Stimulated activated CD4-positive, alpha-beta T cell treated with anti-CD3 and anti-CD28 coated beads, Interleukin-1b, Interleukin-23, amount 100 ng/mL, for 48 hours (primary cell): ENCODE data around the gene CRNKL1.
A peak's percentile ranks its signal among the peaks of the same experiment; 100 is the strongest.

Source experiments
- DNase-seq: peaks from one replicate; pipeline ENCODE4 v3.0.0-alpha.2; 2020

The CRNKL1 gene

GRCh38 chr20:20052074-20052970 is at the start of gene CRNKL1, which contains the start of gene CFAP61:
TSS of gene CRNKL1 (minus strand) at chr20:20052466. CDS start at chr20:20052342, 124 bp downstream.
TSS of gene CFAP61 (plus strand) at chr20:20052532. CDS start at chr20:20056654, 4,122 bp downstream.
- DNase-seq, result peak; percentile 97

GRCh38 chr20:20100881-20101280 is 48.6 kb upstream of the CRNKL1 start:
- DNase-seq, result no peak

DNA sequence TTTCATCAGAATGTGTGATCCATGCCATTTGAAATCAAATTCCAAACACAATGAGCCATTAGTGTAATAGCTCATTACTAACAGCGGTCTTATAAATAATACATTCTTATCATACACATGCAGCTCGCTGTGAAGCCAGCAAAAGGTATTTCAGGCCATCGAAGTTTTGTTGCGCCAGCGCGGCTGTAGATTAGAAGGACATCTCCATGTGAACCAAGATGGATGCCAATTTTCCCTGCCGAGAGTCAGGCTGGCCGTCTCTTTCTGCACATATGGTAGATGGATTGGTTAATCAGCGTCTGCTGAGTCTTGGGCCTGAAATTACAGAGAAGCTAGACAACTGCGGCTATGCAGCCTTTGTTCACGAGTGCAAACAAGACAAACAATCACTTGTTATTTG is 44.2 kb upstream of the CRNKL1 start:
- no peak for DNase-seq

- no peak for DNase-seq
Observed at GRCh38 chr20:20095114-20095872, 43.0 kb upstream of the CRNKL1 start.

DNA sequence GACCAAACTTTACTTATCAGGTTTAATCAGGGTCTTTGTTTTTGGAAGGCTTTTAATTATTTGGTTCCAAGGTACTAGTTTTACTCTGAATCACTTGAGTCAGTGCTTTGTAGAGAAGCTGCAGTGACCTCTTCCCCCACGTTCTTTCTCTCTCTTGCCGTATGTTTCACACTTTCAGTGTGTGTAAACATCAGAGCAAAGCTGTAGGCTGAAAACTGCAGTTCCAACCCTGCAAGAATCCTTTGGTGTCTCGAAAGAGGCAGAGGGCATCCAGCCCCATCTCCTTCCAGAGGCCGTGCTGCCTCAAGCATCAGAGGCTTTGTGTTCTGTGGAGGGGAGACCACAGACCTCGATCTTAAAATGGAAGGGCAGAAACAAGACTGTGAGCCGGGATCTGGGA is 42.1 kb upstream of the CRNKL1 start:
- DNase-seq, result no peak

- no peak for DNase-seq
Observed at GRCh38 chr20:20092827-20093226, 40.6 kb upstream of the CRNKL1 start.

GRCh38 chr20:20089939-20090338 is 37.7 kb upstream of the CRNKL1 start:
- DNase-seq, result no peak

GRCh38 chr20:20089018-20089417 is 36.8 kb upstream of the CRNKL1 start:
- no peak for DNase-seq

- no peak for DNase-seq
Observed at GRCh38 chr20:20085812-20086211, 33.5 kb upstream of the CRNKL1 start.

DNA sequence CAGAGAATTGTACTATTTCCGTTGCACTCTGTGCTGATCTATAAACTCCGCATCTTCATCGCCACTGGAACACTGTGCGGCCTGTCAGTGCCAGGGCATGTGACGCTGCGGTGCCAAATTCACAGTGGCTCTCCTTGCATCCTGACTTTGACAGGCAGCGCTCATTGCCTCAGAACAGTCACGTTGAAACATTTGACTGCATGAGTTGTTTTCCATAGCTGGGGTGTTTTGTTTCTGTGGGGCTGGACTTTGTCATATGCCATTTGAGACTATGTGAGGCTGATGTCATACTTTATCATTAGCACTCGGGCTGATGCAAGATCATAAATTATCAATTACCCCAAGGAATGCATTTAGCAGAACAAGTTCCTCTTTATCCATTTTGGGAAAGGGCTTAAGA is 32.8 kb upstream of the CRNKL1 start:
- DNase-seq, result no peak

DNA sequence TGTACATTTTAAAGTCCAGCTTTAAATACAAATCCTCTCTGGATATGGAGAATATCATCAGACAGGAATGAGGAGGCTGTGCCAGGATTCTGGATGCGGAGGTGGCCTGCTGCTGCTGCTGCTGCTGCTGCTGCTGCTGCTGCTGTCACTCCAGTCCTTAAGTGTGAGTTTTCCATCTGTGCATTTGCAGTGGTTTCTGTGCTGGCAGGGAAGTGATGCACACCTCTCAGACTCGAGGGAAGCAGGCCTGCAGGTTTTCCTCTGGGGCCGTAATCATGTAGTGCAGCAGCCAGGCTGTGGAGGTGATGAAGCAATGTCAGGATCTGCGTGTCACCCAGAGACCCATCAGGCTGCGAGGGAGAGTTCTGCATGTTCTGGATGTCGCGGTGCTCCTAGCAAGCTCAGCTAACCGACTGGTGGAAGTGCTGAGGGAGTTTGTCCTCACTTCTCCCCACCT is 32.1 kb upstream of the CRNKL1 start:
- no peak for DNase-seq

DNA sequence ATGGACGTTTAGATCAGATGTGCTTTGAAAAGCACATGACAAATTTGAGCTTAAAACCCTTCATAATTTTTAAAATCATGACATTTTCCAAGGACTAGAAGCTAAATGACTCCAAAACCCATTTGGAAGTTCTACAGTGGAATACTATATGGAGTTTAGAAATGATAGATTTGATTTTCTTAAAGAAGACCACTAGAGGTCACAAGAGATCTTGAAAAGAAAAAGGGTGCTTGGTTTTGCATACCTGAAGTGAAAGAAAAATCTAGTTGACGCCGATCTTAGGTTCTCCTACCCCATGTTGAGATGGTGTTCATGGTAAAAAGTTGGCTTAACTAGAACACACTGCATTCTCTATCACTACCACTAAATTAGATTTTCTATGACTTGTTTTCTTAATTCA is 31.5 kb upstream of the CRNKL1 start:
- no peak for DNase-seq

DNA sequence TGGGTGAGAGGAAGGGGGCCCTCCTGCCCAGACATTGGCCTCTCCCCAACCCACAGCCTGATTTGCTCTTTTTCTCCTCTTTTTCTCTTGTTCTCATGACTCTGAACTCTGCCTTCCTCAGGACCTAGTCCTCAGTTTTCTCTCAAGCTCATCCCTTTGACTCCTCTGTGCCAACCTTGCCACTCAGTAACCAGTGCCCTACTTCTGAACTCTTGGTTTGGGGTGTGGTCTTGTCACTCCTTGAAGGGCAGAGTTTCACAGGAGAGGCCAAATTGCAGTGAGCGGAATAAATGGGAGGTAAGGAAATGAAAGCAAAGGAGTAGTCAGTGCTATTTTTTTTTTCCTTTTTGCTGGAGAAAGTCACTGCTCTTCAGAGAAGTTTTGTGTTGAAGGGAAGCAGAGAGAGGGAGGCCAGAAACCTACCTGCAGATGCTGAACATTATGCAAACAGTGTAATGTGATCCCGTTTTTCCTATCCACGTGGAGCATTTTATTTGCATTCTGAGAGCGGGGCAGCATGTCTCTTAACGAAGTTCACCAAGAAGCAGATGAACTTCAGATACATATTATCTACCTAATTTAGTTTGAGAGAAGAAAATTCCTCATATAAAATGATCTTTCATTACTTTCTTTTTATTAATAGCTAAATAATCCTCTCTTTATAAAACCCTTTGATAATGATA is 27.0 kb upstream of the CRNKL1 start:
- DNase-seq, result no peak

DNA sequence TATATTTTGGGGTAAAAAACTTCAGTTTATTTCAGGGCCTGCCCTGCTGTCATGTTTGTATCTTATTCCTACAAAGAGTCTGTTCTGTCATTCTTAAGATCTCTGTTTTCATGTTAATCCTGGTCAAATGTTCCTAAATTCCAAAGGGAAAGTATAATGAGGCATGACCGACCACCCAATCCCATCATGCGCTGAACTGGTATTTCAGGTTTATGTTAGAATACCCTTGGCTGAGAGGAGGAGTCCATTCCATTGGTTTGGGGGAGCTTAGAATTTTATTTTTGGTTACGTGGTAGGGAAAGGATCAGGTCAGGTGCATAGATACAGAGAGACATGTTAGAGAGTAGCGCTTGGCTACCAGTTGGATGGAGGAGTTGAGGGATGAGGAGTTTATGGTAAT is 25.8 kb upstream of the CRNKL1 start:
- no peak for DNase-seq

GRCh38 chr20:20076297-20077065 is 24.2 kb upstream of the CRNKL1 start:
- no peak for DNase-seq

DNA sequence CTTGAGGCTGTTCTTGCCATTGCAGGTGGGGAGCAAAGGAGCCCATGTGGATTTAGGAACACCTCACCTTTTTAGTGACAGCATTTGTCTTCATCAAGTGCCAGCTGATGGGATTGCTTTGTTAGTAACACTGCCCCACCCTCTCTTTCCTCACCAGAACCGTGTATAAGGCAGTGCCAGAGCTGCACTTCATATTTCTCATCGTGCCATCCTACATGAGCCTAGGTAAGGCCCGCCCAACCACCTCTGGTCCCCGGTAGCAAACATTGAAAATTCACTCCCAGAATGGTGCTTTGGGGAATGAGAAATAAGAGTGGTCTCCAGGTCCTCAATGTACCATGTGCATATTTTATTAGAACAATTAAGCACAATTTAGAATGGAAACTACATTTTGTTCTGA is 22.8 kb upstream of the CRNKL1 start:
- DNase-seq, result no peak

DNA sequence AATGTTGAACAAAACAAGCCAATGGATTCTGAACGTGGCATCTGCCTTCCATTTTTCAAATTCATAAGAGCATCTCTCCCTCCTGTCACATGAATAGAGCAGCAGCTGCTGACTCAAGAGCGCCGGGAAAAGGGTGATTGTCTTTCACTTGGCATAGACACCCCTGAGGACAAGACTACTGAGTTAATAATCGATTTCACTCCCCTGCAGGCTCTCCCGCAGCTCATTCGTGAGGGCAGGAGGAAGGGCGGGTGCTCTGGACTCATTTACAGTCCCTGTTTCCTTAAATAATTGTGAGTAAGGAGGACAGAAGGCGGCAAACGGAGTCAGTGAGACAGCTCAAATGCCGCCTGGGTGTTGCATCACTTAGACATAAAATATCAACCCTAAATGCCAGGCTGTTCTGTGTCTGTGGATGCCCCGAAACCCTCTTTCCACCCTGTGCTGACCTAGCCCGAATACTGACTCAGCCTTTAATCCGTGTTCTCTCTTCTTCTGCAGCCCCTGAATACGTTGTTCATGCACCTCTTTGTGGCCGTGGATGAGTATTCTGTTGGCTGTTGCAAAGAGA is 21.6 kb upstream of the CRNKL1 start:
- DNase-seq, result no peak

DNA sequence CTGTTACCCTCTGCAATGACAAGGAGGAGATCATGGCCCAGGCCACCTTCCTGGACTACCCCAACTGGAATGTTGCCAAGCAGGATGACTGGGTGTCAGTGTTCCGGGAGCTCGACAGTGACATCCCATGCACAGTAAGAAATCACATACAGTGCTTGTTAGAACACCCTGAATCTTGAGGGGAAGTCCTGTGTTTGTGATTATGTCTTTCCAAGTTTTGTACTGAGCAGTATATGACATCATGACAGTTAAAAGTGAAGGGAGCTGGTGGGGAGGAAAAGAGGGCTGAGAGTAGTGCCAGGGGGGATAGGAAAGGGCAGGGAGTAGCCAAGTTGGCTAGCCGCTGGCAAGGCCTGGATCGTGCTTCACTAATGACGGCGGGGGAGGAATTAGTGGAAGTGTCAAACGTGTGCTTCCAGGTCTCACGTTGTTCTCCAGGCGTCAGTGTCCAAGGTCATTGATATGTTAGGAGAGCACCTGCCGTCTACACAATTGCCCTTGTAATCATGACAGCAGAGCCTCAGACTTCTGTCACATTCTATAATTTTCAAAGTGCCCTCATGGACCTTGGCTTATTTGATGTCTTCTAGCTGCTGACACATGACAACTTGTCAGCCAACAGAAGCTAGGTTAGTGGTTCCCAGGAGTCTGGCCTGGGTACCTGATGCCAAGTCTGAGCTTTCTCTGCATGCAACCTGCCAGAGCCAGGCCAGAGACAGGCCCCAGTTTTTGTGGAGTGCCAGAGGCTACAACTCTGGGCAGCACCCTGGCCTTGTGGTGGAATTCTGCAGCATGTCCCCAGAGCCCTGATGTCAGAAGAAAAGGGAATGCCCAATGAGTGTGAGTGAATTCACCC is 18.8 kb upstream of the CRNKL1 start:
- no peak for DNase-seq

DNA sequence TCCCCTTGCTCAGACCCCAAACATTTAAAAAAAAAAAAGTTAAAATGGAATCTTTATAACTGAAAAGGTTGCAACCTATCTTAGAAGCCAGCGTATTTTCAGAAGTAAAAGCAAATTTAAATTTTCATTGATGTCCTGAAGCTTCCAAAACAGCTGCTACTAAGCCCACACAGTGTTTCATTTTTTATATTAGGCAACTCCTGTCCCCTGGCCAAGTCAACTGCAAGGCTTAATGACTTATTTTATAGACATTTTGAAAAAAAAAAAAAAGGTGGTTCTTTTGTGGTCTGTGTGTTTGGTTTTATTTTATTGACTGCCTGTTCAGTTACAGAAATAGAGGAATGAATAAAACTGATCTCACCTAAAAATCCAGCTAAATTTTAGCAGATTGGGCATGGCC is 13.1 kb upstream of the CRNKL1 start:
- no peak for DNase-seq

DNA sequence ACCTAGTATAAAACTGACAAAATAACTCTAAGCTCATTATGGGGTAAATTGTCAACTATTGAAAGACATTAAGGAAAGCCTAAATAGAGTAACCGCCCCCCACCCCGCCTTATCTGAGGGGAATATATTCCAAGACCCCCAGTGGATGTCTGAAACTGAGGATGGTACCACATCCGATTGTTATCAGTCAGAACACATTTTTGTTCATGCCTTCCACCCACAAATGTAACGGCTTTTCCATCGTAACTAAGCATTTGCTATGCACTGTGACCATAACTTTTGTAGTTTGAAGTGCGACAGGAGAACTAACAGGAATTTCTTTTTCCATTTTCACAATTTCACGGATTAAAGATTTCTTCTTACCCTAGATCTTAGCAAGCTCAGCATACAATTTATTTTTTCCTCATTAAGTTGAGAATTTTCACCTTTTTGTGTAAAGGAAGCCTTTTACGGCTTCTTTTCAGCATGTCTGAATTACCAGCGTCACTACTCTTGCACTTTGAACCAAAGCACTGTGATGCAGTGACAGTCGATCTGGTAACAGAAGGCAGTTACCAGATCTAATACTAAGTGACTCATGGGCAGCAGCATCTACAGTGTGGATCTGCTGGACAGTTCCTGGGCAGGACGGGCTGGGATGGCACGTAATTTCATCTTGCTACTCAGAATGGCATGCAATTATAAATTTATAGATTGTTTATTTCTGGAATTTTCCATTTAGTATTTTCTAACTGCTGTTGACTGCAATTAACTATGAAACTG is 11.9 kb upstream of the CRNKL1 start:
- DNase-seq, result no peak
